HepG2 (cell line): ENCODE results near the gene APBB2. TPM values are rescaled to one million over a fixed set of nuclear protein-coding genes. Genes with fewer than 3 reads are reported as not detected.

ENCODE experiments used
- ATAC-seq: fragments of 200-7000 bp; cut with Tn5 transposase; 3 replicates; pipeline ENCODE4 v1.9.1; 2020; ENCODE audit warnings: mild to moderate bottlenecking, moderate library complexity
- BruUV-seq: library from RNA; stranded (reverse); fragments of 400-500 nt; replicated peaks from 2 replicates; lab custom pipeline; 2021; lab: Mats Ljungman, UMichigan
- CTCF ChIA-PET: fragments of 300-600 bp; formaldehyde crosslinking; extraction: SDS; loops from one replicate; lab custom pipeline; 2021; ENCODE audit warnings: low total read pairs, inconsistent platforms, low intra/inter-chr PET ratio; lab: Yijun Ruan, JAX
- POLR2A ChIA-PET: fragments of 350-600 bp; sonication (Branson Sonifier 250); formaldehyde crosslinking; loops from one replicate; lab custom pipeline; 2020; ENCODE audit warnings: antibody characterized with exemption, inconsistent platforms; lab: Yijun Ruan, JAX
- DNase-seq: peaks from one replicate; pipeline ENCODE4 v3.0.0-alpha.2; 2015; ENCODE audit warnings: low spot score
- FAIRE-seq: peaks from 3 replicates; lab custom pipeline; 2011; peaks lifted over from hg19 to GRCh38; lab: Jason Lieb, UNC
- H2AFZ ChIP-seq: one replicate; pipeline ENCODE4 v1.6.1; 2011; ENCODE audit warnings: low read length, inconsistent platforms
- H3K27ac ChIP-seq: fragments of 300-600 bp; 3 replicates; pipeline ENCODE4 v1.8.0; 2011; ENCODE audit warnings: mixed run types, mild to moderate bottlenecking, mixed read lengths, low read length, inconsistent platforms; ENCODE audit not compliant: insufficient read depth; ENCODE audit errors: extremely low read length
- H3K27me3 ChIP-seq, 2 experiments: fragments of 200-600 bp in 1 of 2; 2 replicates in 1 of 2; 3 replicates in 1 of 2; pipeline versions ENCODE4 v1.6.0 to v1.8.0; 2011; ENCODE audit warnings: low read length in 2 of 2, mild to moderate bottlenecking in 2 of 2, moderate library complexity in 2 of 2, inconsistent platforms in 1 of 2; ENCODE audit not compliant: insufficient read depth in 2 of 2, control insufficient read depth in 1 of 2
- H3K36me3 ChIP-seq, 2 experiments: fragments of 200-600 bp in 1 of 2; replicated peaks in 1 of 2; 2 replicates in 1 of 2; 3 replicates in 1 of 2; pipeline versions ENCODE4 v1.5.1 to v1.8.0; 2011; ENCODE audit warnings: low read length in 2 of 2, inconsistent platforms in 1 of 2; ENCODE audit not compliant: insufficient read depth in 2 of 2, control insufficient read depth in 1 of 2
- H3K4me1 ChIP-seq: 2 replicates; pipeline ENCODE4 v1.5.1; 2012; ENCODE audit warnings: low read length, inconsistent platforms; ENCODE audit not compliant: insufficient read depth
- H3K4me2 ChIP-seq: 2 replicates; pipeline ENCODE4 v1.6.0; 2011; ENCODE audit warnings: low read depth, low read length, inconsistent platforms
- H3K4me3 ChIP-seq, 3 experiments: fragments of 200-600 bp in 1 of 3; sonication (generic), shearing (Covaris generic) in 1 of 3; replicated peaks in 1 of 3; 2 replicates each; pipeline ENCODE4 v1.5.1; 2011 to 2016; ENCODE audit warnings: low read length in 3 of 3, inconsistent platforms in 2 of 3, low read depth in 2 of 3, mild to moderate bottlenecking in 2 of 3, control low read depth in 1 of 3, mixed read lengths in 1 of 3; ENCODE audit not compliant: insufficient read depth in 1 of 3
- H3K79me2 ChIP-seq: one replicate; pipeline ENCODE4 v1.6.1; 2011; ENCODE audit warnings: low read length, inconsistent platforms; ENCODE audit not compliant: insufficient read depth
- H3K9ac ChIP-seq: 2 replicates; pipeline ENCODE4 v1.6.0; 2011; ENCODE audit warnings: mild to moderate bottlenecking, low read depth, low read length, inconsistent platforms; ENCODE audit not compliant: insufficient read depth
- H3K9me3 ChIP-seq: 2 replicates; pipeline ENCODE4 v1.5.1; 2012; ENCODE audit warnings: mild to moderate bottlenecking, low read length
- H4K20me1 ChIP-seq: 2 replicates; pipeline ENCODE4 v1.6.0; 2011; ENCODE audit warnings: inconsistent platforms, mild to moderate bottlenecking, low read length, moderate library complexity; ENCODE audit not compliant: insufficient read depth
- ATM ChIP-seq: fragments of 450-650 bp; IDR thresholded peaks from 2 replicates; pipeline ENCODE4 v1.7.1; 2017; ENCODE audit warnings: mild to moderate bottlenecking, borderline replicate concordance
- FOSL2 ChIP-seq: sonication (generic); formaldehyde crosslinking; IDR thresholded peaks from 2 replicates; pipeline ENCODE4 v1.4.0; 2020; ENCODE audit warnings: missing genetic modification reagents
- HDAC2 ChIP-seq: sonication (generic); formaldehyde crosslinking; IDR thresholded peaks from 2 replicates; pipeline ENCODE4 v1.4.0; 2020; ENCODE audit warnings: missing genetic modification reagents
- TBP ChIP-seq: sonication (generic); formaldehyde crosslinking; IDR thresholded peaks from 2 replicates; pipeline ENCODE4 v1.5.0; 2020; ENCODE audit warnings: missing genetic modification reagents
- ZMYM4 ChIP-seq: sonication (generic); formaldehyde crosslinking; IDR thresholded peaks from 2 replicates; pipeline ENCODE4 v1.8.1; 2023; ENCODE audit warnings: mild to moderate bottlenecking, missing genetic modification reagents
- ZNF282 ChIP-seq: fragments of 450-650 bp; IDR thresholded peaks from 2 replicates; pipeline ENCODE4 v1.6.1; 2018; ENCODE audit not compliant: partially characterized antibody
- ZNF432 ChIP-seq: sonication (generic); formaldehyde crosslinking; IDR thresholded peaks from 2 replicates; pipeline ENCODE4 v1.5.0; 2020; ENCODE audit warnings: missing genetic modification reagents, mild to moderate bottlenecking, borderline replicate concordance
- ZNF572 ChIP-seq: sonication (generic); formaldehyde crosslinking; IDR thresholded peaks from 2 replicates; pipeline ENCODE4 v1.5.1; 2020; ENCODE audit warnings: mild to moderate bottlenecking, missing genetic modification reagents
- ZNF629 ChIP-seq: sonication (generic); formaldehyde crosslinking; conservative IDR thresholded peaks from 2 replicates; pipeline ENCODE4 v1.5.0; 2020; ENCODE audit warnings: missing genetic modification reagents
- WGBS: methylation state at CpG from one replicate; pipeline ENCODE4 v1.1.6; 2017; ENCODE audit warnings: low lambda C conversion rate; 5-methylcytosine and 5-hydroxymethylcytosine counted together
- in situ Hi-C: cut with HindIII; loops from 2 replicates; pipeline ENCODE4 v1.10.0; 2017; ENCODE audit warnings: low pct_unique_long_range_greater_than_20kb; ENCODE audit not compliant: extremely low pct_ligation_motif_present
- intact Hi-C: fragments of 100-400 bp; cut with micrococcal nuclease; formaldehyde crosslinking; loops from one replicate; pipeline ENCODE4 v1.10.0; 2022; ENCODE audit not compliant: unreplicated experiment
- polyA plus RNA-seq, 8 experiments: library from polyadenylated mRNA; depleted of rRNA in 3 of 8; stranded (reverse) in 7 of 8; unstranded in 1 of 8; fragments of >200 nt; fragmentation: Illumina TruSeq in 4 of 8; extraction: Trizol in 4 of 8; gene quantifications; 2 replicates each; pipeline versions ENCODE4 v1.2.1 to v1.2.3, GENCODE V29; 2011 to 2016; ENCODE audit warnings: low read depth in 4 of 8, missing spikeins in 1 of 8, mixed read lengths in 1 of 8; ENCODE audit not compliant: insufficient read depth in 1 of 8
- total RNA-seq, 5 experiments: library from RNA; depleted of rRNA; stranded (reverse); fragments of >200 nt; fragmentation: Illumina TruSeq; extraction: Trizol; gene quantifications; 2 replicates each; pipeline ENCODE4 v1.2.3, GENCODE V29; 2016; ENCODE audit warnings: low read depth in 1 of 5

APBB2 gene
- total and polyA plus RNA-seq, 2 of the 13 experiments (the other 11 are each of a cell fraction or from before 2014, with no cell fraction given), result 11.7 to 17.0 TPM

GRCh38 chr4:40897557-40898203 lies 316.7 kb downstream of the APBB2 start (continued):
- TF ChIP-seq ZMYM4 (CRISPR knock-in tag) (peak; percentile 77), ZNF572 (CRISPR knock-in tag) (no peak)
- TF ChIP-seq, all 625 proteins: peak for 15

- FAIRE-seq (no peak), ATAC-seq (no peak), DNase-seq (no peak)
- Histone ChIP-seq H3K79me2 (no peaks in the 10 kb centered on the region), H2AFZ (no peak overlapping the region), H3K27me3 (no peaks in the 10 kb centered on the region), H3K4me3 (no peak overlapping the region), H3K9me3 (no peaks in the 10 kb centered on the region), H3K4me2 (no peak overlapping the region), H3K4me1 (no peaks in the 10 kb centered on the region), H3K36me3 (peaks cover 11 to 29% of the 10 kb centered on the region in 2 experiments), H3K9ac (no peak overlapping the region), H3K27ac (no peak overlapping the region), H4K20me1 (no peaks in the 10 kb centered on the region)
- in situ Hi-C loops (loop anchor here (10.0 kb wide), 1 partner anchor 156 kb away; no protein-coding TSS in a partner anchor), intact Hi-C loops (no loop called here)
- no TSS peak for BruUV-seq
- CTCF ChIA-PET, result no interaction called here
- TF ChIP-seq ZNF629, result no peak
- no peak for TF ChIP-seq ZNF282
- TF ChIP-seq ZNF432 (CRISPR knock-in tag), result no peak
- no peak for TF ChIP-seq HDAC2
- 98% methylated on average over 6 of the region's 6 CpGs for WGBS
- POLR2A ChIA-PET, result no interaction called here
Observed at GRCh38 chr4:40890764-40891163, 323.6 kb downstream of the APBB2 start.

- no peak for DNase-seq
- WGBS, result 95% methylated on average over 15 of the region's 18 CpGs
- no peak overlapping the region for H2AFZ ChIP-seq
- peaks cover 11 to 29% of the 10 kb centered on the region in 2 experiments for H3K36me3 ChIP-seq
- H3K4me1 ChIP-seq, result no peaks in the 10 kb centered on the region
- no peaks in the 10 kb centered on the region for H4K20me1 ChIP-seq
- no peak for ATAC-seq
- intact Hi-C loops (no loop called here), in situ Hi-C loops (loop anchor here (10.0 kb wide), 1 partner anchor 155 kb away; no protein-coding TSS in a partner anchor)
- no peak overlapping the region for H3K4me3 ChIP-seq
- no peak overlapping the region for H3K4me2 ChIP-seq
- CTCF ChIA-PET, result no interaction called here
- no peak overlapping the region for H3K9ac ChIP-seq
- H3K79me2 ChIP-seq, result no peaks in the 10 kb centered on the region
- no peak for TF ChIP-seq ATM
- TF ChIP-seq TBP (CRISPR knock-in tag), result no peak
- TF ChIP-seq FOSL2 (CRISPR knock-in tag), result no peak
- H3K27ac ChIP-seq, result no peak overlapping the region
- no peaks in the 10 kb centered on the region for H3K27me3 ChIP-seq
- FAIRE-seq, result no peak
- BruUV-seq, result no TSS peak
- H3K9me3 ChIP-seq, result no peaks in the 10 kb centered on the region
- POLR2A ChIA-PET, result no interaction called here
Observed at GRCh38 chr4:40890199-40890598, 324.1 kb downstream of the APBB2 start.
